Epithelial cell of proximal tubule (primary cell): ENCODE results near the gene SLC28A1. TPM values are rescaled to one million over a fixed set of nuclear protein-coding genes. Genes with fewer than 3 reads are reported as not detected.

Source experiments
- DNase-seq: peaks from one replicate; pipeline ENCODE4 v3.0.0-alpha.2; 2011; ENCODE audit warnings: low read depth
- H3K4me3 ChIP-seq: 2 replicates; pipeline ENCODE4 v1.5.1; 2011; ENCODE audit warnings: low read depth, mild to moderate bottlenecking, low read length
- CTCF ChIP-seq: conservative IDR thresholded peaks from 2 replicates; pipeline ENCODE4 v1.5.1; 2012; ENCODE audit warnings: low read depth, mild to moderate bottlenecking, low read length
- total RNA-seq: library from RNA; depleted of rRNA; stranded (reverse); fragments of >200 nt; gene quantifications from 2 replicates; pipeline ENCODE4 v1.2.3, GENCODE V29; 2015

SLC28A1 gene
- total RNA-seq, 1 donor from 2014 or later = not detected

GRCh38 chr15:84890670-84891162 is 6.3 kb downstream of the SLC28A1 start:
- H3K4me3 ChIP-seq = no peak overlapping the region
- no peak for DNase-seq
- no peak for TF ChIP-seq CTCF

- DNase-seq = no peak
- TF ChIP-seq CTCF = no peak
- H3K4me3 ChIP-seq = no peak overlapping the region
Observed at GRCh38 chr15:84891339-84891738, 6.9 kb downstream of the SLC28A1 start.

DNA sequence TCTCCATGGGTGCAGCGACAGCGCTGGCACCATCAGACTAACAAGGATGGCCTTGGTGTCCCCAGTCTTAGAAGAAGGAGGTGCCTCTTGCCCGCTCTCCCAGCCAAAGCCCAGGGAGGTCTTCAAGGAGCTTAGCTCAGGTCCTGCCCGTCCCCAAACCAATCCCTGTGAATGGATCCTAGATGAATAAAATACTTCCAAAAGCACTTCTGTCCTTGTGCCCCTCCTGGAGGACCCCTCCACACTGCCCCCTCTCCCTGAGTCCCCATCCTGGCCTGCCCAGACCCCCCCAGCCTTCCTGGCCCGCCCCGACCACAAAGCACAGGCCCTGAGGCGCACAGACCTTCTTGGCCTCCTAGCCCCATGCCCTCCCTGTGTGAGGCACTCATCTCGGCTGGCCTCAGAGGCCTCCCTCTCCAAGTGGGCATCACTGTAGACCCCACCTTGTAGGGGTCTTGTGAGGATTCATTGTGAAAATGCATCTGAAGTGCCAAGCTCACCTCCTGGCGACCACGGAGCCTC is 8.4 kb downstream of the SLC28A1 start:
- H3K4me3 ChIP-seq = no peak overlapping the region
- no peak for TF ChIP-seq CTCF
- no peak for DNase-seq

DNA sequence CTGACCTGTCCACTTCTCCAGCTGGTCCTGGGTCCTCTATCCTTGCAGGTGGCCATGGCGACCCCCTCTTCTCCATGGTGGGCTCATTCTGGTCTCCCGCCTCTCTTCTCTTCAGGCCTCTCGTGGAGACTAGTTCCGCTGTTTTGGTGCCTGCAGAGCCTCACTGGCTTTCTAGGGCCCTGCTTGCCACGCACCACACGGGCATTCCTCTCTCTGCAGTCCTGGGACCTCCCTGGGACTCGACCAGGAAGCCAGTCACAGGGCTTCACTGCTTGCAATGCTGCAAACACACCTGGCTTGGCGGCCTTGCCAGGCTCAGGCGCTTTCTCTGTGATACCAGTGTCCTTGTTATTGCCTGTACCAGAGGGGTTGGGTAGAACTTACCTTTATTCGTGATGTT is 9.1 kb downstream of the SLC28A1 start:
- DNase-seq = no peak
- no peak overlapping the region for H3K4me3 ChIP-seq
- TF ChIP-seq CTCF = no peak

- H3K4me3 ChIP-seq = no peak overlapping the region
- DNase-seq = no peak
- no peak for TF ChIP-seq CTCF
Observed at GRCh38 chr15:84894736-84895425, 10.4 kb downstream of the SLC28A1 start.

GRCh38 chr15:84898761-84899160 is 14.3 kb downstream of the SLC28A1 start:
- TF ChIP-seq CTCF = no peak
- H3K4me3 ChIP-seq = no peak overlapping the region
- DNase-seq = no peak

DNA sequence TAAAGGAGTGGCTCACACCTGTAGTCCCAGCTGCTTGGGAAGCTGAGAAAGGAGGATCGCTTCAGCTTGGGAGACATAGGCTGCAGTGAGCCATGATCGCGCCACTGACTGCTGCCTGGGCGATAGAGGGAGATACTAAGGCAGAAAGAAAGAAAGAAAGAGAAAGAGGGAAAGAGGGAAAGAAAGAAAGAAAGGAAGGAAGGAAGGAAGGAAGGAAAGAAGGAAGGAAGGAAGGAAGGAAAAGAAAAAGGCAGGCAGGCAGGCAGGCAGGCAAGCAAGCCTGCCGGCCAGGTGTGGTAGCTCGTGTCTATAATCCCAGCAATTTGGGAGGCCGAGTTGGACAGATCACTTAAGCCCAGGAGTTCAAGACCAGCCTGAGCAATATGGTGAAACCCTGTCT is 15.3 kb downstream of the SLC28A1 start:
- DNase-seq = no peak
- no peak overlapping the region for H3K4me3 ChIP-seq
- no peak for TF ChIP-seq CTCF
